ENCODE measurements around the gene BCAR3. TPM values are rescaled to one million over a fixed set of nuclear protein-coding genes. Genes with fewer than 3 reads are reported as not detected.

The BCAR3 gene
- total RNA-seq, 4 donors from 2014 or later: 17.1 to 25.0 (median 22.9) TPM

- no peaks in the 10 kb centered on the region for H3K9me3 ChIP-seq
- no peak overlapping the region for H3K27ac ChIP-seq
- intact Hi-C loops (cut with DNase I; ENCODE audit: low total_unique reads) (no loop called here), in situ Hi-C loops (cut with MboI; ENCODE audit: low sequenced_read_pairs in 4 of 4) (loop anchor here in 3 of 4 donors (10.0 to 25.0 kb wide), 3 partner anchors 183 to 319 kb away; no protein-coding TSS in a partner anchor)
- no peak overlapping the region for H3K4me3 ChIP-seq
- H3K27me3 ChIP-seq: no peaks in the 10 kb centered on the region
- DNase-seq (no peak), ATAC-seq (no peak)
- H3K4me1 ChIP-seq: peaks cover 0 to 13% of the 10 kb centered on the region in 2 donors
- no peaks in the 10 kb centered on the region for H3K36me3 ChIP-seq
- TF ChIP-seq POLR2A (IDR thresholded peaks at IDR 0.05): no peak
- peak in 1 of 5 experiments; percentile 21 for TF ChIP-seq CTCF (IDR thresholded peaks at IDR 0.05 in 4 of 5, conservative IDR thresholded peaks at IDR 0.05 in 1 of 5)
Measured at GRCh38 chr1:93631626-93632365, 49.8 kb downstream of the BCAR3 start.

- no peak for ATAC-seq
- no peak for DNase-seq
- Histone ChIP-seq H3K4me1 (peaks cover 0 to 8% of the 10 kb centered on the region in 2 donors), H3K4me3 (no peak overlapping the region), H3K9me3 (no peaks in the 10 kb centered on the region), H3K36me3 (no peaks in the 10 kb centered on the region), H3K27me3 (no peaks in the 10 kb centered on the region), H3K27ac (no peak overlapping the region)
- TF ChIP-seq POLR2A (IDR thresholded peaks at IDR 0.05): no peak
- no peak for TF ChIP-seq CTCF (IDR thresholded peaks at IDR 0.05 in 4 of 5, conservative IDR thresholded peaks at IDR 0.05 in 1 of 5)
- in situ Hi-C loops (cut with MboI; ENCODE audit: low sequenced_read_pairs in 4 of 4): loop anchor here in 3 of 4 donors (10.0 to 25.0 kb wide), 3 partner anchors 185 to 318 kb away; no protein-coding TSS in a partner anchor
- intact Hi-C loops (cut with DNase I; ENCODE audit: low total_unique reads): no loop called here
Measured at GRCh38 chr1:93630168-93630567, 51.5 kb downstream of the BCAR3 start.

- H3K9me3 ChIP-seq: no peaks in the 10 kb centered on the region
- in situ Hi-C loops (cut with MboI; ENCODE audit: low sequenced_read_pairs in 4 of 4): loop anchor here (5.0 to 25.0 kb wide), 5 partner anchors 185 to 317 kb away; partner anchors contain the start of gene FNBP1L (in 1 of the 4)
- TF ChIP-seq CTCF (IDR thresholded peaks at IDR 0.05 in 4 of 5, conservative IDR thresholded peaks at IDR 0.05 in 1 of 5) (peak; percentile 75 to 93 (median 80)), POLR2A (IDR thresholded peaks at IDR 0.05) (no peak)
- peaks cover under 1 to 8% of the 10 kb centered on the region in 2 donors for H3K4me1 ChIP-seq
- no peaks in the 10 kb centered on the region for H3K36me3 ChIP-seq
- intact Hi-C loops (cut with DNase I; ENCODE audit: low total_unique reads): loop anchor here (1.0 to 5.0 kb wide), 5 partner anchors 53 to 222 kb away; partner anchors contain the start of gene BCAR3
- DNase-seq (peak; percentile 55 to 62), ATAC-seq (peak; percentile 83 to 90)
- peak overlapping the region in 3 of 4 donors; percentile 18 to 77 (median 37) for H3K27ac ChIP-seq
- no peak overlapping the region for H3K4me3 ChIP-seq
- H3K27me3 ChIP-seq: no peaks in the 10 kb centered on the region
Measured at GRCh38 chr1:93629101-93630059, 52.3 kb downstream of the BCAR3 start.

- intact Hi-C loops (cut with DNase I; ENCODE audit: low total_unique reads): loop anchor here (1.0 to 5.0 kb wide), 5 partner anchors 54 to 223 kb away; partner anchors contain the start of gene BCAR3
- DNase-seq (no peak), ATAC-seq (no peak)
- peak overlapping the region in 3 of 4 donors; percentile 18 to 77 (median 37) for H3K27ac ChIP-seq
- no peaks in the 10 kb centered on the region for H3K9me3 ChIP-seq
- H3K27me3 ChIP-seq: no peaks in the 10 kb centered on the region
- in situ Hi-C loops (cut with MboI; ENCODE audit: low sequenced_read_pairs in 4 of 4): loop anchor here (5.0 to 25.0 kb wide), 4 partner anchors 184 to 316 kb away; partner anchors contain the start of gene FNBP1L (in 1 of the 4)
- no peaks in the 10 kb centered on the region for H3K36me3 ChIP-seq
- TF ChIP-seq POLR2A (IDR thresholded peaks at IDR 0.05) (no peak), CTCF (IDR thresholded peaks at IDR 0.05 in 4 of 5, conservative IDR thresholded peaks at IDR 0.05 in 1 of 5) (no peak)
- peaks cover 4 to 8% of the 10 kb centered on the region in 2 donors for H3K4me1 ChIP-seq
- H3K4me3 ChIP-seq: no peak overlapping the region
Measured at GRCh38 chr1:93628681-93629080, 53.0 kb downstream of the BCAR3 start.

Data from gastrocnemius medialis (tissue), 4 donors.